GM12875 (cell line): ENCODE data around the gene SLC38A7.
"Not testable (repeated sequence)": the region's sequence is repeated elsewhere in the genome, so short reads cannot be mapped to it uniquely, and the experiment has no call there.

Source experiments
- H3K4me3 ChIP-seq: one replicate; pipeline ENCODE4 v1.5.1; 2011; ENCODE audit warnings: low read depth, low read length, control low read depth
- TF ChIP-seq, protein P1 (sequence below): IDR thresholded peaks from 2 replicates; pipeline ENCODE4 v1.5.1; 2011; ENCODE audit warnings: low read depth, mild to moderate bottlenecking, control low read depth, inconsistent platforms, low read length, moderate library complexity, borderline replicate concordance; ENCODE audit not compliant: insufficient read depth

Gene SLC38A7

DNA sequence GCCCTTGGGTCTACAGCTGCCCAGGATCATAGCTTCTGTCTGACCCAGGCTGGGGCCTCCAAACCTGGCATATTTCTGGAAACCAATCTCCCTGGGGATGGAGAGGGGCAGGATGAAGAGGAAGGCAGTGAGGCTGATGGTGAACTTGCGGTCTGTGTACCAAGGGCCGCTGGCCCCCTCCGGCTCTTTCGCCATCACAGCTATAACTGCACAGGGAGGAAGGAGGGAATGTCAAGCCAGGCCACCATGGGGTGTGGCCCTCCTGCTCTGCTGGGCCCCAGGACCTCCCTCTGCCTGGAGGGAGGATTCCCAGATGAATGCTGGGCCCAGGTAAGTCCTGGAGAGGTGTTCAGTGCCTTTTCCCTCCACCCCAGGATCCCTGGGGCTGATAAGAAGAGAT, 6.3 kb downstream of the SLC38A7 start:
- TF ChIP-seq, protein P1, sequence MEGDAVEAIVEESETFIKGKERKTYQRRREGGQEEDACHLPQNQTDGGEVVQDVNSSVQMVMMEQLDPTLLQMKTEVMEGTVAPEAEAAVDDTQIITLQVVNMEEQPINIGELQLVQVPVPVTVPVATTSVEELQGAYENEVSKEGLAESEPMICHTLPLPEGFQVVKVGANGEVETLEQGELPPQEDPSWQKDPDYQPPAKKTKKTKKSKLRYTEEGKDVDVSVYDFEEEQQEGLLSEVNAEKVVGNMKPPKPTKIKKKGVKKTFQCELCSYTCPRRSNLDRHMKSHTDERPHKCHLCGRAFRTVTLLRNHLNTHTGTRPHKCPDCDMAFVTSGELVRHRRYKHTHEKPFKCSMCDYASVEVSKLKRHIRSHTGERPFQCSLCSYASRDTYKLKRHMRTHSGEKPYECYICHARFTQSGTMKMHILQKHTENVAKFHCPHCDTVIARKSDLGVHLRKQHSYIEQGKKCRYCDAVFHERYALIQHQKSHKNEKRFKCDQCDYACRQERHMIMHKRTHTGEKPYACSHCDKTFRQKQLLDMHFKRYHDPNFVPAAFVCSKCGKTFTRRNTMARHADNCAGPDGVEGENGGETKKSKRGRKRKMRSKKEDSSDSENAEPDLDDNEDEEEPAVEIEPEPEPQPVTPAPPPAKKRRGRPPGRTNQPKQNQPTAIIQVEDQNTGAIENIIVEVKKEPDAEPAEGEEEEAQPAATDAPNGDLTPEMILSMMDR = no peak
- no peak overlapping the region for H3K4me3 ChIP-seq

DNA sequence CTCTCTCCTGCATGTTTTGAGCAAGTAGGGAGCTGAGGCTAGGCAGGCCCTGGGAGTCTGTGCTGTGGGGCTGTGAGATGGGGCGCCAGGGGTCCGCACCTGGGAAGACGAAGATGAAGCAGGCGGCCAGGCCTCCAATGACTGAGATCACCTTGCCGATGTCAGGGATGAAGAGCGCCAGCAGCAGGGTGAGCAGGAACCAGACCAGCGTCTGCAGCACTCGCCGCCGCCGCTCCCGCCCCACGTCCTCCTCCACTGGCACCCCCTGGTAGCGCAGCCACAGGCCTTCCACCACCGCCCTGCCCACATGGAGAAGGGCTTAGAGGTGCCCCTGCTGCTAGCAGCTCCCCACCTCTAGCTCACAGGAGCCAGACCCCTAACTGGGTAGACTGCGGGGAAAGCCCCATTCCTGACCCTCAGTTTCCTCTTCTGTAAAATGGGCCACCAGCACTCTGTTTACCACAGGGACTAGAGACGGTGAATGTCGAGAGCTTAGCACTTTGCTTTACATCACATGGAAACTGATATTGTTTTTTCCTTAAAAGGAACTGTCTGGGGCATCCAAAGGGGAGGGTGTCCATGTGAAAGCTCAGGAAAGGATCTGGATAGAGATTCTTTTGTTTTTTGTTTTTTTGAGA, 13.5 kb downstream of the SLC38A7 start:
- TF ChIP-seq, protein P1 = no peak
- H3K4me3 ChIP-seq = no peak overlapping the region

DNA sequence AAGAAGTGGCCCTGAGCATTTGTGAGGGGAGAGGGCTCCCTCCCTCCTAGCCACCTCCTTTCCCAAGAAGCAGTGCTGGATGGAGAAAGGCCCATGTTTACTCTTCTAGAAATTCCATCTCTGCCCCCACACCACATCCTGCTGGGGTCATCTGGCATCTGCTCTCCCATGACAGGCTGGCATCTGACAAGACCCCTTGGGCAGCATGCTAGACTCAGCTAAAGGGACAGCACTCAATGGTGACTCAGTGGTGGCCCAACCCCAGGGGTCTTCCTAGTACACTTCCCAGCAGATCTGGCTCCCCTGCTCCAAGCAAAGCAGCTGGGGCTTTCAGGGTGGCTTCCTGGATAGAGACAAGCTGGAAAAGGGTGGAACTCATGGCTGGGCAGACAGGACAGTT, 14.4 kb downstream of the SLC38A7 start:
- H3K4me3 ChIP-seq = no peak overlapping the region
- TF ChIP-seq, protein P1 = no peak

DNA sequence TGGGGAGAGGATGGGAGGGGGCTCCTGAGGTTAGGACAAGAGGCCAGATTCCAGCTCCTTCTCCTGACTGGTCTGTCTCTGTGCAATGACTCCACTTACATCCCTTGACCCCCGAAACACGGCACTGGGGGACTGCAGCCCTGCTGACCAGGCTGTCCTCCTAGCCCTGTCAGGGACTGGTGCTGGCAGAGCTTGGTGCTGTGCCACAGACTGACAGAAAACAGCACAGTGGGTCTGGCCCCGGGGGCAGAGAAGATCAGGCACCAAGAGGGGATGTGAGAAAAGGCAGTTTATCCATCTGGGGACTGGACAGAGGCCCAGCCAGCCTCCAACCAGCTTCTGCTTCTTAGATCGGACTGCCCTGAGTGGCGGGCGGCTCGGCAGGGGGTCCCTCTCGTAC, 19.4 kb downstream of the SLC38A7 start:
- no peak overlapping the region for H3K4me3 ChIP-seq
- TF ChIP-seq, protein P1 = no peak

DNA sequence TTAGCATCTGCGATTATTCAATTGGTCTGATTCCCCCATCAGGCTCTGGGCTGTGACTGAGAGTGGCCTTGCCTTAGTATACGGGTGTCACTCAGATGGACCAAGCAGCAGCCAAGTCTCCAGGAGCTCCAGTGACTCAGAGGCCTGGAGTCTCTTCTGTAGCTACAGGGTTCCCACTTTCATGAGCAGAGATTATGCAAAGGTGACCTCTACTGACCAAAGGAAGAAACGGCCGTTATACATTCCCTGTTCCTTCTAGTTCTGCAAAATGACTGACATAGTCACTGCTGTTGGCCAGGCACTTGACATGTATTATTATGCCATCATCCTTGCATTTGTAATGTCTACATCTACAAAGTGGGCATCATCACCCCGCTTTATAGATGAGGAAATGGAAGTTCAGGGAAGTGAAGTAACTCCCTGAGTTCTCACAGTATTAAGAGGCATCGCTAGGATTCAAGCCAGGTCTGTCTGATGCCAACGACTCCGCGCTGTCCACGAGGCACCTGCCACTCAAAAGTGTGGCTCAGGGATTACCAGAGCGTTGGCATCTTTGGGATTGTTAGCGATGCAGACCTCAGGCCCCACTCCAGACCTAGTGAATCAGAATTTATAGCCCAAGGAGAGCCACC, 23.3 kb downstream of the SLC38A7 start:
- TF ChIP-seq, protein P1 = peak; percentile 50; the same call in 1 of the 2 replicates

DNA sequence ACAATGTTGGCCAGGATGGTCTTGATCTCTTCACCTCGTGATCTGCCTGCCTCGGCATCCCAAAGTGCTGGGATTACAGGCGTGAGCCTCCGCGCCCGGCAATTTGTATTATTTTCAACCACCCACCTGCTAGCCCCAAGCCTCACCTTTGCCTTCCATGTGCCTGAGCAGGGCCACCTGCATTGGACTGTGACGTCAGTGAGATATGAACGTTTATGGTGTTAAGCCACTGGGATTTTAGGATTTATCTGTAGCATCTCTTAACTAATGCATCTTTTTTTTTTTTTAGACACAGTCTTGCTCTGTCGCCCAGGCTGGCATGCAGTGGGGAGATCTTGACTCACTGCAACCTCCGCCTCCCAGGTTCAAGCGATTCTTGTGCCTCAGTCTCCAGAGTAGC, 24.7 kb downstream of the SLC38A7 start:
- H3K4me3 ChIP-seq = not testable (repeated sequence)

More for the DNA sequence above, 23.3 kb downstream of the SLC38A7 start:
- H3K4me3 ChIP-seq = no peak overlapping the region

DNA sequence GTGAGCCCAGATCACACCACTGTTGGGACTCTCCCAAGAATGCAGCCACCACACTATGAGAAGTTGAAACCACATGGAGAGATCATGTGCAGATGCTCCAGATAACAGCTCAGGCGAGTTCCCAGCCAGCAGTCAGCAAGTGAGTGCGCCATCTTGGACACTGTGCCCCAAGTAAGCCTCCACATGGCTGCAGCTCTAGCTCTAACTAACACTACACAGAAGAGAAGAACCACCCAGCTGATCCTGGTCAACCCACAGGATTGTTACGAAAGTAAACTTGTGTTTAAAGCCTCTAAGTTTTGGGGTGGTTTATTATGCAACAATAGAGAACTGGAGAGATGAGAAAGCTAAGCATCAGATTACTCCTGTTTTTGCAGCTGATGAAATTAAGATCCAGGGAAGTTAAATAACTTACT, 25.8 kb downstream of the SLC38A7 start:
- TF ChIP-seq, protein P1 = no peak
- H3K4me3 ChIP-seq = no peak overlapping the region
